Smooth muscle cell (in vitro differentiated cells): ENCODE measurements around the gene LCN9. TPM values are rescaled to one million over a fixed set of nuclear protein-coding genes. Genes with fewer than 3 reads are reported as not detected.
"Not testable (repeated sequence)": the region's sequence is repeated elsewhere in the genome, so short reads cannot be mapped to it uniquely, and the experiment has no call there.

ENCODE experiments used
- DNase-seq: peaks from one replicate; lab custom pipeline; 2025; ENCODE audit not compliant: unreplicated experiment; lab: John Stamatoyannopoulos, UW
- H2AFZ ChIP-seq: fragments of 200-600 bp; sonication (generic); 2 replicates; pipeline ENCODE4 v1.6.0; 2016; ENCODE audit warnings: antibody characterized with exemption, low read depth, mild to moderate bottlenecking
- H3F3A ChIP-seq: fragments of 200-600 bp; sonication (generic); 2 replicates; pipeline ENCODE4 v1.6.0; 2017; ENCODE audit warnings: antibody characterized with exemption, low read depth
- H3K27ac ChIP-seq: fragments of 200-600 bp; sonication (generic); 2 replicates; pipeline ENCODE4 v1.5.1; 2016; ENCODE audit warnings: low read depth, mild to moderate bottlenecking
- H3K27me3 ChIP-seq: fragments of 200-600 bp; sonication (generic); 2 replicates; pipeline ENCODE4 v1.6.1; 2016; ENCODE audit warnings: low read depth, mild to moderate bottlenecking
- H3K36me3 ChIP-seq: fragments of 200-600 bp; sonication (generic); 2 replicates; pipeline ENCODE4 v1.5.1; 2016; ENCODE audit warnings: low read depth
- H3K4me1 ChIP-seq: fragments of 200-600 bp; sonication (generic); 2 replicates; pipeline ENCODE4 v1.5.1; 2016; ENCODE audit warnings: low read depth
- H3K4me2 ChIP-seq: fragments of 200-600 bp; sonication (generic); 2 replicates; pipeline ENCODE4 v1.6.0; 2016; ENCODE audit warnings: mild to moderate bottlenecking
- H3K4me3 ChIP-seq: fragments of 200-600 bp; sonication (generic); 2 replicates; pipeline ENCODE4 v1.5.1; 2016; ENCODE audit warnings: mild to moderate bottlenecking
- H3K79me2 ChIP-seq: fragments of 200-600 bp; sonication (generic); 2 replicates; pipeline ENCODE4 v1.6.0; 2016; ENCODE audit warnings: low read depth, mild to moderate bottlenecking
- H3K9ac ChIP-seq: fragments of 200-600 bp; sonication (generic); 2 replicates; pipeline ENCODE4 v1.6.0; 2016; ENCODE audit warnings: low read depth
- H3K9me3 ChIP-seq: fragments of 200-600 bp; sonication (generic); replicated peaks from 2 replicates; pipeline ENCODE4 v1.5.1; 2016; ENCODE audit warnings: low read depth
- H4K20me1 ChIP-seq: fragments of 200-600 bp; sonication (generic); 2 replicates; pipeline ENCODE4 v1.6.0; 2016; ENCODE audit warnings: low read depth
- WGBS: methylation state at CpG from one replicate; pipeline ENCODE4 v1.1.7; 2016; ENCODE audit warnings: low lambda C conversion rate; 5-methylcytosine and 5-hydroxymethylcytosine counted together
- polyA plus RNA-seq: library from polyadenylated mRNA; unstranded; fragments of >200 nt; fragmentation: Nextera tagmentation; extraction: Ambion mirVana; gene quantifications from 2 replicates; pipeline ENCODE4 v1.2.1, GENCODE V29; 2016
- total RNA-seq: library from RNA; depleted of rRNA; stranded (reverse); fragments of >200 nt; gene quantifications from 2 replicates; pipeline ENCODE4 v1.2.3, GENCODE V29; 2014
- TF ChIP-seq, protein P1 (sequence below): fragments of 200-600 bp; sonication (generic); IDR thresholded peaks from 2 replicates; pipeline ENCODE4 v1.5.1; 2017; ENCODE audit warnings: borderline replicate concordance, mild to moderate bottlenecking, antibody characterized with exemption; ENCODE audit not compliant: insufficient read depth, poor library complexity, severe bottlenecking

The LCN9 gene
- total and polyA plus RNA-seq, 2 experiments from 2014 or later, result 20.8 to 22.0 TPM

- H3K9me3 ChIP-seq, result no peaks in the 10 kb centered on the region
- H3K36me3 ChIP-seq, result no peaks in the 10 kb centered on the region
- DNase-seq, result no peak
- 90% methylated on average over 24 of the region's 29 CpGs for WGBS
- no peak overlapping the region for H3K27ac ChIP-seq
- TF ChIP-seq, protein P1, sequence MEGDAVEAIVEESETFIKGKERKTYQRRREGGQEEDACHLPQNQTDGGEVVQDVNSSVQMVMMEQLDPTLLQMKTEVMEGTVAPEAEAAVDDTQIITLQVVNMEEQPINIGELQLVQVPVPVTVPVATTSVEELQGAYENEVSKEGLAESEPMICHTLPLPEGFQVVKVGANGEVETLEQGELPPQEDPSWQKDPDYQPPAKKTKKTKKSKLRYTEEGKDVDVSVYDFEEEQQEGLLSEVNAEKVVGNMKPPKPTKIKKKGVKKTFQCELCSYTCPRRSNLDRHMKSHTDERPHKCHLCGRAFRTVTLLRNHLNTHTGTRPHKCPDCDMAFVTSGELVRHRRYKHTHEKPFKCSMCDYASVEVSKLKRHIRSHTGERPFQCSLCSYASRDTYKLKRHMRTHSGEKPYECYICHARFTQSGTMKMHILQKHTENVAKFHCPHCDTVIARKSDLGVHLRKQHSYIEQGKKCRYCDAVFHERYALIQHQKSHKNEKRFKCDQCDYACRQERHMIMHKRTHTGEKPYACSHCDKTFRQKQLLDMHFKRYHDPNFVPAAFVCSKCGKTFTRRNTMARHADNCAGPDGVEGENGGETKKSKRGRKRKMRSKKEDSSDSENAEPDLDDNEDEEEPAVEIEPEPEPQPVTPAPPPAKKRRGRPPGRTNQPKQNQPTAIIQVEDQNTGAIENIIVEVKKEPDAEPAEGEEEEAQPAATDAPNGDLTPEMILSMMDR, result no peak
- no peak overlapping the region for H2AFZ ChIP-seq
- no peak overlapping the region for H3K4me3 ChIP-seq
- no peaks in the 10 kb centered on the region for H3K27me3 ChIP-seq
- peaks cover 33% of the 10 kb centered on the region for H4K20me1 ChIP-seq
- no peaks in the 10 kb centered on the region for H3F3A ChIP-seq
- H3K4me2 ChIP-seq, result no peak overlapping the region
- H3K4me1 ChIP-seq, result peaks cover 9% of the 10 kb centered on the region
- H3K79me2 ChIP-seq, result no peaks in the 10 kb centered on the region
- H3K9ac ChIP-seq, result no peak overlapping the region
Observed at GRCh38 chr9:135666534-135667462, 3.7 kb downstream of the LCN9 start.

DNA sequence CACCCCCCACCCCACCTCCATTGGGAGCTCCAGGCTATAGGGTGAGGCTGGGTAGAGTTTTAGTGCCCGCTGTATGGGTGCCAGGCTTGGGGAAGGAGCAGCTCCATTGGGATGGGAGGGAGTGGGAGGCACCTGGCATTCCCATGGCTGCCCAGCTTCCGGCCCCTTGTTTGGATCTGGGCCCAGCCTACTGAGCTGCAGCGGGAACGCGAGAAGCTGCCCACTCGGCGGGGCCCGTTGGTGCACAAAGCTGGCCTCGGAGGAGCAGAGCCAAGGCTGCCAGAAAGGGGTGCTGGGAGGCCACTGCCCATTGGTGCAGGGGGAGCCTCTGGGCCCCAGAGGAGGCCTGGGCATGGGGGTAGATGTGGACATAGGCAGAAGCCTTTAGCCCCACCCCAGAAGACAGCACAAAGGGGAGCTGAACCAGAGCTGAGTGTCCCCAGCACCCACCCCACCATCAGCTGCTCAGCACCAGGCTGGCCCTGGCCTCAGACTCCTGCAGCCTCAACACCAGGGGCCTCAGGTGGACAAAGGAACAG lies 4.4 kb downstream of the LCN9 start:
- Histone ChIP-seq H3K9ac (no peak overlapping the region), H3K79me2 (no peaks in the 10 kb centered on the region), H3K36me3 (no peaks in the 10 kb centered on the region), H2AFZ (no peak overlapping the region), H4K20me1 (peaks cover 26% of the 10 kb centered on the region), H3K4me3 (no peak overlapping the region), H3K4me2 (no peak overlapping the region), H3F3A (no peaks in the 10 kb centered on the region), H3K4me1 (peaks cover 2% of the 10 kb centered on the region), H3K9me3 (no peaks in the 10 kb centered on the region), H3K27me3 (no peaks in the 10 kb centered on the region), H3K27ac (no peak overlapping the region)
- no peak for DNase-seq
- WGBS, result 94% methylated on average over 9 of the region's 9 CpGs
- TF ChIP-seq, protein P1, result no peak

DNA sequence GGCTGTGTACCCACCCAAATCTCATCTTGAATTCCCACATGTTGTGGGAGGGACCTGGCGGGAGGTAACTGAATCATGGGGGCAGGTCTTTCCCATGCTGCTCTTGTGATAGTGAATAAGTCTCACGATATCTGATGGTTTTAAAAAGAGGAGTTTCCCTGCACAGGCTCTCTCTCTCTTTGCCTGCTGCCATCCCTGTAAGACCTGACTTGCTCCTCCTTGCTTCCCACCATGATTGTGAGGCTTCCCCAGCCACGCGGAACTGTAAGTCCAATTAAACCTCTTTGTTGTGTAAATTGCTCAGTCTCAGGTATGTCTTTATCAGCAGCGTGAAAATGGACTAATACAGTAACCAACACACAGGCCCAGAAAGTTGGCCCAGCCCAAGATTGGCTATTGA lies 5.9 kb downstream of the LCN9 start:
- WGBS, result 85% methylated on average over 5 of the region's 5 CpGs
- H3K27me3 ChIP-seq, result not testable (repeated sequence)

GRCh38 chr9:135669616-135670285 lies 6.6 kb downstream of the LCN9 start:
- Histone ChIP-seq H3K79me2 (no peaks in the 10 kb centered on the region), H2AFZ (no peak overlapping the region), H3K4me1 (no peaks in the 10 kb centered on the region), H4K20me1 (peaks cover 8% of the 10 kb centered on the region), H3K4me2 (no peak overlapping the region), H3K36me3 (no peaks in the 10 kb centered on the region), H3K9me3 (no peaks in the 10 kb centered on the region), H3K4me3 (no peak overlapping the region), H3K27ac (no peak overlapping the region), H3F3A (no peaks in the 10 kb centered on the region), H3K9ac (no peak overlapping the region), H3K27me3 (no peaks in the 10 kb centered on the region)
- 94% methylated on average over 9 of the region's 9 CpGs for WGBS
- TF ChIP-seq, protein P1, result no peak
- no peak for DNase-seq

More for the DNA sequence above, 5.9 kb downstream of the LCN9 start:
- peaks cover 15% of the 10 kb centered on the region for H4K20me1 ChIP-seq
- H3K4me1 ChIP-seq, H3K79me2 ChIP-seq, H3K36me3 ChIP-seq, H3K9ac ChIP-seq, H3K27ac ChIP-seq, H3F3A ChIP-seq, H3K9me3 ChIP-seq, DNase-seq, H2AFZ ChIP-seq, H3K4me3 ChIP-seq, H3K4me2 ChIP-seq: not testable (repeated sequence)
